Stimulated activated CD4-positive, alpha-beta T cell treated with anti-CD3 and anti-CD28 coated beads, Interleukin-2, amount 100 ng/mL, for 48 hours (primary cell): ENCODE measurements around the gene KCTD7.
"Not testable (repeated sequence)": the region's sequence is repeated elsewhere in the genome, so short reads cannot be mapped to it uniquely, and the experiment has no call there.

Source experiments
- DNase-seq, 2 donors: peaks; one replicate each; pipeline ENCODE4 v3.0.0-alpha.2; 2020

KCTD7 gene

GRCh38 chr7:66617295-66617694 is 11.4 kb upstream of the KCTD7 start:
- DNase-seq, result no peak

DNA sequence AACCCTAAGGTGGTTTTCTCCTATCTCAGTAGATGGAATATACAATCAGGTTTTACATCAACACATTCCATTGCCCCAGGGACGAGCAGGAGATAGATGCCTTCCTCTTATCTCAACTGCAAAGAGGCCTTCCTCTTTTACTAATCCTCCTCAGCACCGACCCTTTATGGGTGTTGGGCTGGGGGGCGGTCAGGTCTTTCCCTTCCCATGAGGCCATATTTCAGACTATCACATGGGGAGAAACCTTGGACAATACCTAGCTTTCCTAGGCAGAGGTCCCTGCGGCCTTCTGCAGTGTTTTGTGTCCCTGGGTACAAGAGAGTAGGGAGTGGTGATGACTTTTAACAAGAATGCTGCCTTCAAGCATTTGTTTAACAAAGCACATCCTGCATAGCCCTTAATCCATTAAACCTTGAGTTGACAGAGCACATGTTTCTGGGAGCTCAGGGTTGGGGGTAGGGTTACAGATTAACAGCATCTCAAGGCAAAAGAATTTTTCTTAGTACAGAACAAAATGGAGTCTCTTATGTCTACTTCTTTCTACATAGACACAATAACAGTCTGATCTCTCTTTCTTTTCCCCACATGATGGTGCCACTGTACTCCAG is 9.2 kb upstream of the KCTD7 start:
- not testable (repeated sequence) for DNase-seq

DNA sequence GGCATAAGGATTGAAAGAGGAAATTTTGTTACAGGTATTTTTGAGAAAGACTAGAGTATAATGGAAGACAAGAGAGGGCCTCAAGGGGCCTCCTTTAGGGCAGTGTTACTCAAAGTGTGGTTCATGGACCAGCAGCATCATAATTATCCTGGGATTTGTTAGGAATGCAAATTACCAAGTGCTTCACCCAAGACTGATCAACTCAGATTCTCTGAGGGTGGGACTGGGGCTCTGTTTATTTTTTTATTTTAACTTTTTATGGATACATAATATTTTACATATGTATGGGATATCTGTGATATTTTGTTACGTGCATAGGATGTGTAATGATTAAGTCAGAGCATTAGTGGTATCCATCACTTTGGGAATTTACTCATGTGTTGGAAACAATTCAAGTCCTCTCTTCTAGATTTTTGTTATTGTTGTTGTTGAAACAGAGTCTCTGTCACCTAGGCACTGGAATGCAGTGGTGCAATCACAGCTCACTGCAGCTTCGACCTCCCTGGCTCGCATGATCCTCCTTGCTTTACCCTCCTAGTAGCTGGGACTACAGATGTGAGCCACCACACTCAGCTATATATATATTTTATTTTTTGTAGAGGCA is 2.2 kb upstream of the KCTD7 start:
- no peak for DNase-seq

- no peak for DNase-seq
Observed at GRCh38 chr7:66627151-66627681, 1.5 kb upstream of the KCTD7 start.

DNA sequence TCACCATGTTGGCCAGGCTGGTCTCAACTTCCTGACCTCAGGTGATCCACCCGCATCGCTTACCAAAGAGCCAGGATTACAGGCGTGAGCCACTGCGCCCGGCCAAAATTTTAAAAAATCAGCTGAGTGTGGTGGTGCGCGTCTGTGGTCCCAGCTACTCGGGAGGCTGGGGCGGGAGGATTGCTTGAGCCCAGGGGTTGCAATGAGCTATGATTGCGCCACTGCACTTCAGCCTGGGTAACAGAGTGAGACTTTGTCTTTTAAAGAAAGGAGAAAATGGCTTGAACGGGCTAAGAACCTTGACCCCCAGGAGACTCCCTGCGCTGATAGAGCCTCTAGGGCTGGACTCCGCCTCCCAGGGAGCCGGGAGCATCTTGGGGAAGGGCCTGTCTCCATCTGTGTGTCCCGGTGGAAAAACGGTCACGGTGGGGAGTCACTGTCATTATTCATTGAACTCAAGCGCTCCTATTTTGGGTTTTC is 760 bp upstream of the KCTD7 start:
- peak in 1 of 2 donors; percentile 7 for DNase-seq

DNA sequence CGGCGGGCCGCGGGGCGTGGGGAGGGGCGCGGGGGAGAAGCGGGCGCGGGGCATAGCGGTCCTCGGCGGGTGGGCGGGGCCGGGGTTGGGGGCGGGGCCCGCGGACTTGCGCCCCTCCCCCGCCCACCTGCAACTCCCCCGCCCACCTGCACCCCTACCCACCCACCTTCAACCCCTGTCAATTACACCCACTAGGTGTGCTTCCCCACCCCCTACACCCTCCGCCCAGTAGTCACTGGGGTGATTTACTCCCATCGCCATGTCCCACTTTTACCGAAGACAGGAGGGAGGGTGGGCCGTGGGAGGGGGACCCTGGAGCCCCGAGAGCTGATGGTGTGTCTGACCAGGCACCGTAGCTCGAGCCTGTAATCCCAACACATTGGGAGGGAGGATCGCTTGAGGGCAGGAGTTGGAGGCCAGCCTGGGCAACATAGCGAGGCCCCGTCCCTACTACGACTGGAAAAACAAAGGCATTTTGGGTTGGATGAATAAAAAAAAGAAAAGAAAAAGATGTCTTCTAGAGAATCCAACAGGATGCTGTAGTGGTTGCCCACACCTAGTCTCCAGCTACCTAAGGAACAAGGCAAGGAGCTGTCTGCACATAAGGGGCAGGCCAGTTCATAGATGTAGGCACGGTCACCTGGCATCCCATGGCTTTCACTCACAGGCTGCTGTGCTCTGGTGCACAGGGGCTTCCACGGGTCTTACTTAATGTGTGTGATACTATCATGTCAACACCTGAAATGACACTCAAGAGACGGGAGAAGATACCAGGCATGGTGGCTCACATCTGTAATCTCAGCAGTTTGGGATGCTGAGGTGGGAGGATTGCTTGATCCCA is 761 bp downstream of the KCTD7 start:
- DNase-seq, result no peak

DNA sequence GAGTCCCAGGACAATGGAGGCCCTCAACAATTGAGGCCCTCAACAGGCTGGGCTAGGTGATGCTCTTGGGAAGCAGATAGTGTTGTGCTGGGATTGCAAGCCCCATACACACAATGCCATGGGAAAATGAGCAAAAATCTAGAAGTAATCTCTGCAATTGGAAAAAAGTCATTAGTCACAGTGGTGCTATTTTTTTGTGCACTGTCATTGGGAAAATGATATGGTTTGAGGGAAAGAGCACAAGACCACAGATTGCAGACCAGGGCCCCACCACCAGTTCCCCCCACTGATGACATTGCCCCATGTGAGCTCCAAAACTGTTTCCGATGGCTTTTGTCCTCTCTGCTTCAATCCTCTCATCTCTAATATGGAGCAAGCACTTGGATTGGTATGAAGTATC is 1.9 kb downstream of the KCTD7 start:
- DNase-seq, result no peak

GRCh38 chr7:66631471-66631870 is 2.8 kb downstream of the KCTD7 start:
- DNase-seq, result no peak

DNA sequence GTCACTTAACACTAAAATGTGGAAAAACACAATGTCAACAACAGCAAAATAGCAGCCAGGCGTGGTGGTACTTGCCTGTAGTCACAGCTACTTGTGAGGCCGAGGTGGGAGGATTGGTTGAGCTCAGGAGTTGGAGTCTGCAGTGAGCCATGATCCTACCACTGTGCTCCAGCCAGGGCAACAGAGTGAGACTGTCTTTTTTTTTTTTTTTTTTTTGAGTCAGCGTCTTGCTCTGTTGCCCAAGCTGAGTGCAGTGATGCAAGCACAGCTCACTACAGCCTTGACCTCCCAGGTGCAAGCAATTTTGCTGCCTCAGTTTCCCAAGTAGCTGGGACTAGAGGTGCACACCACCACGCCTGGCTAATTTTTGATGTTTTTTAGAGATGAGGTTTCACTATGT is 6.1 kb downstream of the KCTD7 start:
- no peak for DNase-seq

- not testable (repeated sequence) for DNase-seq
Observed at GRCh38 chr7:66635322-66635981, 6.8 kb downstream of the KCTD7 start.

DNA sequence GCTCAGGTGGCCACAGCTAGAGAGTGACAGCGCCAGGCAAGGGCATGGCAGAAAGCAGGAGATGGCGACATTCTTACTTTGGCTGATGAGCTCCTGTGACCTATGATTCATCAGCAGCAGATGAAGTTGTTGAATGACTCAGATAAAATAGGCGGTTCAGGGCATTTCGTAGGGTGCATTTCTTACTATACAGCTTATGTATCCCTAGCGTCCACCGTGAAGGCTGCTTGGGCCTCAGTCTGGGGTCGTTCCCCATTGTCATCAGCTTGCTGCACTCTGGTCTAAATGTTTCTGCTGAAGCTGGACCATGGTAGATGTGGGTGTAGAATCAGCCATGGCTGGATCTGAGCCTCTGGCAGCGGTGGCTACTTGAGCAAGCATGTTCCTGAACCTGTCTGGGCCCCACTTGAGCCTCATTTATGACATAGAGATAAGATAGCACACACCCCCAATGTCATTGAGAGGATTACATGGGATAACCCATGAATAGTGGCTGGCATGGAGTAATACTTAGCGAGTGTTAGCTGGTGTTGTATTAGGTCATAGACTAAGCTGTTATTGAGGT is 7.4 kb downstream of the KCTD7 start:
- DNase-seq, result not testable (repeated sequence)

DNA sequence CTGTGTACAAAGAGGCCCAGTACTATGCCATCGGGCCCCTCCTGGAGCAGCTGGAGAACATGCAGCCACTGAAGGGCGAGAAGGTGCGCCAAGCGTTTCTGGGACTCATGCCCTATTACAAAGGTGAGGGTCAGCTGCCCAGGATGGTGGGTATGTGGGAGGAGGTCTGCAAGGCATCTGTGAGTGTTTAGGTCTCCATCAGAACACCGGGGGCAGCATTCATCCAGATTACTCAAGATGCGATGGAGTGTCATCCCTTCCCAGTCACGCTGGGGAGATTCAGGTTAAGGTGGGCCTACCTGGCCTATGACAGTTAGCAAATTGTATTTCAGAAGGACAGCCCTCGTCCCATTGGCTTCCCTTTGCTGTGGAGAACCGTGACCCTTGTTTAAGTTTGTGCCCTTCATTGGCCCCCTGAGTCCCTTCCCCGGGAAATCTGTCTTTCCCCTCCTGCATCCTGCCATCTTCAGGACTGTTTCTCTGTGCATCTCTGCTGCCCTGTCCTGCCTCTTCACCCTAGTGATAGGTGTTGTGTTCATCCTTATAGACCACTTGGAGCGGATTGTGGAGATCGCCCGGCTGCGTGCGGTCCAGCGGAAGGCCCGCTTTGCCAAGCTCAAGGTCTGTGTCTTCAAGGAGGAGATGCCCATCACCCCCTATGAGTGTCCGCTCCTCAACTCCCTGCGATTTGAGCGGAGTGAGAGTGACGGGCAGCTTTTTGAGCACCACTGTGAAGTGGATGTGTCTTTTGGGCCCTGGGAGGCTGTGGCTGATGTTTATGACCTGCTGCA is 9.8 kb downstream of the KCTD7 start:
- no peak for DNase-seq

GRCh38 chr7:66639773-66640172 is 11.1 kb downstream of the KCTD7 start:
- no peak for DNase-seq

GRCh38 chr7:66640802-66641525 is 12.3 kb downstream of the KCTD7 start:
- DNase-seq, result no peak

DNA sequence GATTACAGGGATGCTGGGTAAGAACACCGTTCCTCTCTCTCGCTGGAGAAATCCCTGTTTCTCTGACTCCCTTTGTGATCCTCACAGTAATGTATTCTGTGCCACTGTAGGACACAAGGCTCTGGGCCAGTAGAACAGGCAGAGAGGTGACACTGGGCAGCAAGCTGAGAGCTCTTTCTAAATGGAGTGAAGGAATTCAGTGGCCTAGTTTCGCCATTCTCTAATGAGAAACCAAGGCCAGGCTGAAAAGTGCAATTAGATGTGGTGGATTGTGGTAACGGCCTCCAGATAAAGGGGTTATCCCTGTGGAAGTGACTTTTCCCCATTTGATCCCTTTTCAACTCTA is 12.8 kb downstream of the KCTD7 start:
- DNase-seq, result no peak

- no peak for DNase-seq
Observed at GRCh38 chr7:66642186-66642585, 13.5 kb downstream of the KCTD7 start.

- no peak for DNase-seq
Observed at GRCh38 chr7:66642932-66643331, 14.3 kb downstream of the KCTD7 start.

DNA sequence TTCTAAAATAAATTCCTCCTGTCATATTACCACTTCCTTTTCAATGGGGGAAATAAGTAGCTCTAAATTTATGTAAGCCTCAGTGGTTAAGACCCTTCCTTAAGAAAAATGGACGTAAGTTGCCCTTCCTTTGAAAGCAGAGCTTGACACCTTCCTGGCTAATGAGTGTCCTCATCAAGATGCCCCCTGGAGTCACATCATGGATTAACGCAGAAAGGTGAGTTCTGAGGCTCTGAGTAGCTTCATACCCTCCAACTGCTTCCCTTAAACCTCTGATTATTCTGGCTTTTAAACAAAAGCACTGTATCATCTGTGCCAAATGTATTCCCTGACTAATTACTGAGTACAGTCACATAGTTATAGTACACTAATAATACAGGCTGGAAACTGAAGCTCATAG is 14.7 kb downstream of the KCTD7 start:
- DNase-seq, result no peak

- DNase-seq, result not testable (repeated sequence)
Observed at GRCh38 chr7:66651026-66651425, 22.3 kb downstream of the KCTD7 start.

GRCh38 chr7:66653719-66654274 is 25.1 kb downstream of the KCTD7 start:
- not testable (repeated sequence) for DNase-seq
